Measurements from ENCODE around the gene NGB.

GRCh38 chr14:77246784-77247183 lies 24.2 kb downstream of the NGB start:
- TF ChIP-seq, protein P1, sequence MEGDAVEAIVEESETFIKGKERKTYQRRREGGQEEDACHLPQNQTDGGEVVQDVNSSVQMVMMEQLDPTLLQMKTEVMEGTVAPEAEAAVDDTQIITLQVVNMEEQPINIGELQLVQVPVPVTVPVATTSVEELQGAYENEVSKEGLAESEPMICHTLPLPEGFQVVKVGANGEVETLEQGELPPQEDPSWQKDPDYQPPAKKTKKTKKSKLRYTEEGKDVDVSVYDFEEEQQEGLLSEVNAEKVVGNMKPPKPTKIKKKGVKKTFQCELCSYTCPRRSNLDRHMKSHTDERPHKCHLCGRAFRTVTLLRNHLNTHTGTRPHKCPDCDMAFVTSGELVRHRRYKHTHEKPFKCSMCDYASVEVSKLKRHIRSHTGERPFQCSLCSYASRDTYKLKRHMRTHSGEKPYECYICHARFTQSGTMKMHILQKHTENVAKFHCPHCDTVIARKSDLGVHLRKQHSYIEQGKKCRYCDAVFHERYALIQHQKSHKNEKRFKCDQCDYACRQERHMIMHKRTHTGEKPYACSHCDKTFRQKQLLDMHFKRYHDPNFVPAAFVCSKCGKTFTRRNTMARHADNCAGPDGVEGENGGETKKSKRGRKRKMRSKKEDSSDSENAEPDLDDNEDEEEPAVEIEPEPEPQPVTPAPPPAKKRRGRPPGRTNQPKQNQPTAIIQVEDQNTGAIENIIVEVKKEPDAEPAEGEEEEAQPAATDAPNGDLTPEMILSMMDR (IDR thresholded peaks at IDR 0.05) = no peak
- TF ChIP-seq EP300 (IDR thresholded peaks at IDR 0.05) (no peak), POLR2A (IDR thresholded peaks at IDR 0.05) (no peak)

All from ovary (tissue), 3 donors.